H1 (cell line): ENCODE measurements around the gene ACSL6.

Source experiments
- MAX ChIP-seq: IDR thresholded peaks from 2 replicates; pipeline ENCODE4 v1.6.1; 2012; ENCODE audit warnings: inconsistent platforms
- PHF8 ChIP-seq: fragments of 200-600 bp; sonication (generic); conservative IDR thresholded peaks from 2 replicates; pipeline ENCODE4 v1.7.1; 2012; ENCODE audit warnings: low read depth, mild to moderate bottlenecking, inconsistent platforms, low read length, moderate library complexity
- POLR2AphosphoS5 ChIP-seq: IDR thresholded peaks from 2 replicates; pipeline ENCODE4 v1.6.1; 2011; ENCODE audit warnings: low read depth, low read length
- TF ChIP-seq, protein P1 (sequence below), 3 experiments: IDR thresholded peaks; 1 replicate in 2 of 3; 2 replicates in 1 of 3; pipeline versions ENCODE4 v1.5.1 to v1.6.1; 2011; ENCODE audit warnings: low read length in 3 of 3, mild to moderate bottlenecking in 3 of 3, inconsistent platforms in 2 of 3, low read depth in 1 of 3, moderate library complexity in 1 of 3; ENCODE audit not compliant: insufficient read depth in 1 of 3; ENCODE audit errors: control extremely low read depth in 1 of 3

GRCh38 chr5:132054697-132055440 lies 43.4 kb upstream of the ACSL6 start:
- TF ChIP-seq, protein P1, sequence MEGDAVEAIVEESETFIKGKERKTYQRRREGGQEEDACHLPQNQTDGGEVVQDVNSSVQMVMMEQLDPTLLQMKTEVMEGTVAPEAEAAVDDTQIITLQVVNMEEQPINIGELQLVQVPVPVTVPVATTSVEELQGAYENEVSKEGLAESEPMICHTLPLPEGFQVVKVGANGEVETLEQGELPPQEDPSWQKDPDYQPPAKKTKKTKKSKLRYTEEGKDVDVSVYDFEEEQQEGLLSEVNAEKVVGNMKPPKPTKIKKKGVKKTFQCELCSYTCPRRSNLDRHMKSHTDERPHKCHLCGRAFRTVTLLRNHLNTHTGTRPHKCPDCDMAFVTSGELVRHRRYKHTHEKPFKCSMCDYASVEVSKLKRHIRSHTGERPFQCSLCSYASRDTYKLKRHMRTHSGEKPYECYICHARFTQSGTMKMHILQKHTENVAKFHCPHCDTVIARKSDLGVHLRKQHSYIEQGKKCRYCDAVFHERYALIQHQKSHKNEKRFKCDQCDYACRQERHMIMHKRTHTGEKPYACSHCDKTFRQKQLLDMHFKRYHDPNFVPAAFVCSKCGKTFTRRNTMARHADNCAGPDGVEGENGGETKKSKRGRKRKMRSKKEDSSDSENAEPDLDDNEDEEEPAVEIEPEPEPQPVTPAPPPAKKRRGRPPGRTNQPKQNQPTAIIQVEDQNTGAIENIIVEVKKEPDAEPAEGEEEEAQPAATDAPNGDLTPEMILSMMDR (IDR thresholded peaks at IDR 0.05; ENCODE audit: control extremely low read depth in 1 of 3, insufficient read depth in 1 of 3, low read depth in 1 of 3, low read length in 3 of 3), result no peak
- TF ChIP-seq MAX (no peak), PHF8 (no peak), POLR2AphosphoS5 (no peak)
